Psoas muscle (tissue), 8 donors: Measurements from ENCODE around the gene OCA2. TPM values are rescaled to one million over a fixed set of nuclear protein-coding genes. Genes with fewer than 3 reads are reported as not detected.

Source experiments
- ATAC-seq, 4 donors: fragments of 200-7000 bp; cut with Tn5 transposase; one replicate each; pipeline ENCODE4 v1.9.1; 2020; ENCODE audit warnings: moderate library complexity in 3 of 4, mild to moderate bottlenecking in 2 of 4
- DNase-seq, 2 donors: peaks; one replicate each; pipeline ENCODE4 v3.0.0-alpha.2; 2020
- H3K27ac ChIP-seq: fragments of 200-600 bp; one replicate; pipeline ENCODE4 v1.8.0; 2022
- H3K27me3 ChIP-seq, 3 donors: fragments of 200-600 bp in 1 of 3; one replicate each; pipeline versions ENCODE4 v1.6.1 to v1.8.0; 2013 to 2022; ENCODE audit warnings: low read length in 2 of 3, mild to moderate bottlenecking in 2 of 3, moderate library complexity in 1 of 3; ENCODE audit not compliant: insufficient read depth in 3 of 3
- H3K36me3 ChIP-seq, 2 donors: fragments of 200-600 bp in 1 of 2; one replicate each; pipeline versions ENCODE4 v1.6.1 to v1.8.0; 2013 to 2022; ENCODE audit warnings: low read depth in 1 of 2, mild to moderate bottlenecking in 1 of 2, moderate library complexity in 1 of 2; ENCODE audit not compliant: insufficient read depth in 1 of 2
- H3K4me1 ChIP-seq: fragments of 200-600 bp; one replicate; pipeline ENCODE4 v1.8.0; 2022
- H3K4me3 ChIP-seq: fragments of 200-600 bp; one replicate; pipeline ENCODE4 v1.8.0; 2022; ENCODE audit warnings: mild to moderate bottlenecking
- H3K9me3 ChIP-seq: fragments of 200-600 bp; one replicate; pipeline ENCODE4 v1.8.0; 2022
- CTCF ChIP-seq: fragments of 200-600 bp; IDR thresholded peaks from one replicate; pipeline ENCODE4 v1.8.0; 2022; ENCODE audit warnings: antibody characterized with exemption
- WGBS, 3 donors: extraction: QIAGEN DNeasy Blood & Tissue Kit; methylation state at CpG; one replicate each; pipeline versions ENCODE4 v1.1.6 to v1.1.7; 2013; 5-methylcytosine and 5-hydroxymethylcytosine counted together
- intact Hi-C, 2 donors: fragments of 100-400 bp; cut with DNase I; formaldehyde crosslinking; loops; one replicate each; pipeline versions ENCODE4 v1.11.0 to v1.14.2; 2022
- polyA plus RNA-seq, 3 donors: library from polyadenylated mRNA; stranded (reverse); fragments of 200-250 nt; gene quantifications; one replicate each; pipeline ENCODE4 v1.2.3, GENCODE V29; 2013
- total RNA-seq, 4 donors: library from RNA; stranded (reverse); fragmentation: NEBNext Ultra II Directional in 2 of 4; extraction: Animal tissue kit (Norgen Biotek cat#: 25700) in 2 of 4; gene quantifications; one replicate each; pipeline versions ENCODE4 v1.2.1 to v1.2.4, GENCODE V29; 2021 to 2023
- donor health status: healthy with polysubstance abuse.
- donor health status: DM: no; HTN: no; CAD: no; lungs with moderate emphysema.
- donor health status: Bipolar disorder and iron deficiency.
- donor health status: healthy.
- donor health status: DM: yes; HTN: yes; CAD: no.
- donor health status: DM: no; HTN: no; CAD: no.
- donor health status: DM: no; HTN: no; CAD: no.
- donor health status: DM: yes; HTN: yes; CAD: no.

OCA2 gene
- total and polyA plus RNA-seq, 7 donors, result 0.03 to 0.52 (median 0.17) TPM; not detected in 2

- no peaks in the 10 kb centered on the region for H3K36me3 ChIP-seq
- no peak overlapping the region for H3K27ac ChIP-seq
- intact Hi-C loops, result loop anchor here in 1 of 2 donors (10.0 kb wide), 1 partner anchor 61 kb away; no protein-coding TSS in a partner anchor
- ATAC-seq (no peak), DNase-seq (no peak)
- H3K4me1 ChIP-seq, result no peaks in the 10 kb centered on the region
- H3K27me3 ChIP-seq, result no peaks in the 10 kb centered on the region
- no peak for TF ChIP-seq CTCF
- WGBS, 3 donors, result 90 to 92% (median 91%) methylated on average over 6 of the region's 6 CpGs
- H3K9me3 ChIP-seq, result no peaks in the 10 kb centered on the region
- no peak overlapping the region for H3K4me3 ChIP-seq
Measured at GRCh38 chr15:27774191-27774590, 324.9 kb downstream of the OCA2 start.

GRCh38 chr15:27771892-27772291 is 327.2 kb downstream of the OCA2 start:
- 94 to 98% (median 97%) methylated on average over 7 of the region's 7 CpGs for WGBS, 3 donors
- H3K27ac ChIP-seq, result no peak overlapping the region
- H3K36me3 ChIP-seq, result no peaks in the 10 kb centered on the region
- H3K27me3 ChIP-seq, result no peaks in the 10 kb centered on the region
- DNase-seq (no peak), ATAC-seq (no peak)
- no peaks in the 10 kb centered on the region for H3K9me3 ChIP-seq
- intact Hi-C loops, result loop anchor here in 1 of 2 donors (10.0 kb wide), 1 partner anchor 63 kb away; no protein-coding TSS in a partner anchor
- TF ChIP-seq CTCF, result no peak
- no peaks in the 10 kb centered on the region for H3K4me1 ChIP-seq
- no peak overlapping the region for H3K4me3 ChIP-seq

- Histone ChIP-seq H3K27ac (no peak overlapping the region), H3K4me1 (no peaks in the 10 kb centered on the region), H3K4me3 (no peak overlapping the region), H3K9me3 (no peaks in the 10 kb centered on the region), H3K27me3 (no peaks in the 10 kb centered on the region), H3K36me3 (no peaks in the 10 kb centered on the region)
- DNase-seq (no peak), ATAC-seq (no peak)
- WGBS, 3 donors, result 96 to 97% (median 96%) methylated on average over 26 of the region's 26 CpGs
- TF ChIP-seq CTCF, result no peak
- intact Hi-C loops, result loop anchor here in 1 of 2 donors (10.0 kb wide), 1 partner anchor 64 kb away; no protein-coding TSS in a partner anchor
Measured at GRCh38 chr15:27770769-27771554, 328.2 kb downstream of the OCA2 start.

- no peak for ATAC-seq
- H3K27me3 ChIP-seq, result no peaks in the 10 kb centered on the region
- no peak overlapping the region for H3K4me3 ChIP-seq
- WGBS, 3 donors, result 88 to 92% (median 89%) methylated on average over 41 to 48 of the region's 48 CpGs
- H3K36me3 ChIP-seq, result no peaks in the 10 kb centered on the region
- no peak for DNase-seq
- TF ChIP-seq CTCF, result no peak
- intact Hi-C loops, result loop anchor here in 1 of 2 donors (10.0 kb wide), 1 partner anchor 65 kb away; no protein-coding TSS in a partner anchor
- no peaks in the 10 kb centered on the region for H3K4me1 ChIP-seq
- H3K27ac ChIP-seq, result no peak overlapping the region
- no peaks in the 10 kb centered on the region for H3K9me3 ChIP-seq
Measured at GRCh38 chr15:27770086-27770607, 329.0 kb downstream of the OCA2 start.
